Endothelial cell (in vitro differentiated cells): Measurements from ENCODE around the gene EIF3D. TPM values are rescaled to one million over a fixed set of nuclear protein-coding genes. Genes with fewer than 3 reads are reported as not detected.
A peak's percentile ranks its signal among the peaks of the same experiment; 100 is the strongest.

ENCODE experiments used
- DNase-seq: peaks from one replicate; pipeline ENCODE4 v3.0.0; 2021; ENCODE audit warnings: low spot score
- H3K27ac Mint-ChIP-seq: one replicate; pipeline ENCODE4 v1.8.0; 2021; ENCODE audit warnings: mixed read lengths, inconsistent platforms; ENCODE audit not compliant: unreplicated experiment
- H3K27me3 Mint-ChIP-seq: one replicate; pipeline ENCODE4 v1.8.0; 2021; ENCODE audit warnings: mild to moderate bottlenecking, moderate library complexity, mixed read lengths, inconsistent platforms; ENCODE audit not compliant: unreplicated experiment
- H3K36me3 Mint-ChIP-seq: one replicate; pipeline ENCODE4 v1.8.0; 2021; ENCODE audit warnings: mild to moderate bottlenecking, low read depth, mixed read lengths, inconsistent platforms; ENCODE audit not compliant: unreplicated experiment
- H3K4me1 Mint-ChIP-seq: one replicate; pipeline ENCODE4 v1.8.0; 2021; ENCODE audit warnings: mild to moderate bottlenecking, mixed read lengths, inconsistent platforms; ENCODE audit not compliant: unreplicated experiment
- H3K4me3 Mint-ChIP-seq: one replicate; pipeline ENCODE4 v1.8.0; 2021; ENCODE audit warnings: mild to moderate bottlenecking, mixed read lengths, inconsistent platforms; ENCODE audit not compliant: unreplicated experiment
- H3K9me3 Mint-ChIP-seq: one replicate; pipeline ENCODE4 v1.8.0; 2021; ENCODE audit warnings: mixed read lengths, inconsistent platforms; ENCODE audit not compliant: unreplicated experiment
- total RNA-seq: library from RNA; stranded (reverse); fragmentation: NEBNext Ultra II Directional; extraction: Animal tissue kit (Norgen Biotek cat#: 25700); gene quantifications from one replicate; pipeline ENCODE4 v1.2.1, GENCODE V29; 2021; ENCODE audit not compliant: unreplicated experiment
- TF ChIP-seq, protein P1 (sequence below): fragments of 200-600 bp; sonication (generic); IDR thresholded peaks from one replicate; pipeline ENCODE4 v1.5.0; 2021; ENCODE audit warnings: antibody characterized with exemption; ENCODE audit not compliant: unreplicated experiment

EIF3D gene
- total RNA-seq, 1 donor from 2014 or later: 189 TPM

DNA sequence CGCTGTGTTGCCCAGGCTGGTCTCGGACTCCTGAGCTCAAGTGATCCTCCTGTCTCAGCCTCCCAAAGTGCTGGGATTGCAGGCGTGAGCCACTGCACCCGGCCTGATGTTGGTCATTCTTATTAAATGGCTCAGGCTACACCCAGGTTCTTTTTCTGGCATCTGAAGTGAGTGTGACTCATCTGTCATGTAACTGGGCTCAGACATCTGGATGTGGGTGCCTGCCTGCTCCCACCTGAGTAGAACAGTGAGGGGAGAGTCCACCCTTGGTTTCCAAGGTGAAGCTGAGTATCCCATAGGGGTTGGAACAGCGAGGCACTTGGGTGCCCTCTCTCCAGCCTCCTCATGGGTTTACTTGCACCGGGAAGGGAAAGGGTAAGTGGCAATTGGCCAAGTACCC, 36.7 kb upstream of the EIF3D start:
- peaks cover 2% of the 10 kb centered on the region for H3K27me3 Mint-ChIP-seq
- H3K27ac Mint-ChIP-seq: no peak overlapping the region
- no peak for DNase-seq
- TF ChIP-seq, protein P1, sequence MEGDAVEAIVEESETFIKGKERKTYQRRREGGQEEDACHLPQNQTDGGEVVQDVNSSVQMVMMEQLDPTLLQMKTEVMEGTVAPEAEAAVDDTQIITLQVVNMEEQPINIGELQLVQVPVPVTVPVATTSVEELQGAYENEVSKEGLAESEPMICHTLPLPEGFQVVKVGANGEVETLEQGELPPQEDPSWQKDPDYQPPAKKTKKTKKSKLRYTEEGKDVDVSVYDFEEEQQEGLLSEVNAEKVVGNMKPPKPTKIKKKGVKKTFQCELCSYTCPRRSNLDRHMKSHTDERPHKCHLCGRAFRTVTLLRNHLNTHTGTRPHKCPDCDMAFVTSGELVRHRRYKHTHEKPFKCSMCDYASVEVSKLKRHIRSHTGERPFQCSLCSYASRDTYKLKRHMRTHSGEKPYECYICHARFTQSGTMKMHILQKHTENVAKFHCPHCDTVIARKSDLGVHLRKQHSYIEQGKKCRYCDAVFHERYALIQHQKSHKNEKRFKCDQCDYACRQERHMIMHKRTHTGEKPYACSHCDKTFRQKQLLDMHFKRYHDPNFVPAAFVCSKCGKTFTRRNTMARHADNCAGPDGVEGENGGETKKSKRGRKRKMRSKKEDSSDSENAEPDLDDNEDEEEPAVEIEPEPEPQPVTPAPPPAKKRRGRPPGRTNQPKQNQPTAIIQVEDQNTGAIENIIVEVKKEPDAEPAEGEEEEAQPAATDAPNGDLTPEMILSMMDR: no peak
- no peaks in the 10 kb centered on the region for H3K9me3 Mint-ChIP-seq
- no peaks in the 10 kb centered on the region for H3K36me3 Mint-ChIP-seq
- no peak overlapping the region for H3K4me3 Mint-ChIP-seq
- H3K4me1 Mint-ChIP-seq: peaks cover 18% of the 10 kb centered on the region

DNA sequence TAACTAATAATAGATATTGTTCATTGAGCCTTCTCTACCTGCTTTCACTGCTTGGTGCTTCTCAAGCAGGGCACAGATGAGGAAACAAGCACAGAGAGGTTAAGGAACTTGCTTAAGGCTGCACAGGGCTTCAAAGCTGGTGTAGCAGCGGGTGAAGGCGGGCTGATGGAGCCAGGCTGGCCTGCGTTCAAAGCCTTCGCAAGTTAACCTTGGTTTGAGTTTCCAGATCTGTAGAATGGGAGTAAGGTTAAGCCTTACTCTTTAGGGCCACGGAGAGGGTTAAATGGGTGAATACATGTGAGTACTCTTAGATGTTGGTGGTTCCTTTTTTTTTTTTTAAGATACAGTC, 36.2 kb upstream of the EIF3D start:
- no peak overlapping the region for H3K27ac Mint-ChIP-seq
- no peak overlapping the region for H3K4me3 Mint-ChIP-seq
- peaks cover 2% of the 10 kb centered on the region for H3K27me3 Mint-ChIP-seq
- peaks cover 18% of the 10 kb centered on the region for H3K4me1 Mint-ChIP-seq
- DNase-seq: no peak
- TF ChIP-seq, protein P1: no peak
- no peaks in the 10 kb centered on the region for H3K36me3 Mint-ChIP-seq
- H3K9me3 Mint-ChIP-seq: no peaks in the 10 kb centered on the region

DNA sequence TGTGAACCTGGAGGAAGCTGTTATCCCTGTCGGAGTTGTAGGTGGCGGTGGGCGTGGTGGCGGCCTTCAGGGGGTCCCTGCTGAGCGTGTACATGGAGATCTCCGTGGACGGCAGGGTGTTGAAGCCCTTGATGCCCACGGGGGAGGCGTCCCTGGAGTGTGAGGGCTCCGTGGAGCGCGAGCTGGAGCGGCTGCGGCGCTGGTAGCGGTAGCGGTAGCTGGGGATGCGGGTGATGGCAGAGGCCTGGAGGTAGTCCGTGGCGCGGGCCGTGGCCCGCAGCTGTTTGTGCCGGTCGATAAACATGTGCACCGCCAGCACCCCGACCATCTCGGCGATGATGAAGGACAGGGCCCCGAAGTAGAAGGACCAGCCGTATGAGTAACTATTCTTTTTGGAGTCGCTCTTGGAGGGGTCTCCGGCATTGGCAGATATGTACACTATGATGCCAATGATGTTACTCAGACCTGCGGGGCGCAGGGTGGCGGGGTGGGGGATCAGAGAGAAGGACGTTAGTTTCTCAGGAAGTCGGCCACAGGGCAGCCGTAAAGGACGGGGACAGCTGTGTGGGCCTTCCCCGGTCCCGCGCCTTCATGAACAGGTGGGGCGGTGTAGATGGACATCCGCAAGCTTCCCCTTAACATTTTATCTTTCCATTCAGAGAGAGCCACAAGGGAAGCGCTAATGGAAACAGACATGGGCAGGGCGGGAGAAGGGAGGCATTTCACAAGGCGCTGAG, 35.6 kb upstream of the EIF3D start:
- Mint-ChIP-seq H3K9me3 (no peaks in the 10 kb centered on the region), H3K27ac (no peak overlapping the region), H3K27me3 (peaks cover 2% of the 10 kb centered on the region), H3K36me3 (no peaks in the 10 kb centered on the region), H3K4me3 (no peak overlapping the region), H3K4me1 (peaks cover 13% of the 10 kb centered on the region)
- DNase-seq: no peak
- TF ChIP-seq, protein P1: no peak

DNA sequence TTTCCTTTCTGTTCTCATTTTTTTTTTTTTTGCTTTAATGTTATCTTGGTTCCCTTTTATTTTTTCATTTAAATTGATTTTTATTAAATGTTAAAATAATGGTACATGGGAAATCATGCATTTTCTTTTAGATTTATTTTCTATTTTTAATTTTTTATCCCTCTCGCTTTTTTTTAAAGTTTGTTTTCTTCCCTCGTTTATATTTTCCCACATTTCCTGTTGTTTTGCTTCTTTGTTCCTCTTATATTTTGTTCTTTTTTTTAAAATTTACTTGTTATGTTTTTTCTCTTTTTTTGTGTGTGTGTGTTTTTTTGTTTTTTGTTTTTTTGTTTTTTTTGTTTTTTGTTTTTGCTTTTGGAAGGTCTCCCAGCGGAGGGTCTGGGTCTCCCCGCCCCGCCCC, 34.9 kb upstream of the EIF3D start:
- Mint-ChIP-seq H3K4me3 (no peak overlapping the region), H3K9me3 (no peaks in the 10 kb centered on the region), H3K27ac (peak overlapping the region; percentile 15), H3K4me1 (peaks cover 13% of the 10 kb centered on the region), H3K27me3 (peaks cover 2% of the 10 kb centered on the region), H3K36me3 (no peaks in the 10 kb centered on the region)
- DNase-seq: no peak
- TF ChIP-seq, protein P1: no peak

DNA sequence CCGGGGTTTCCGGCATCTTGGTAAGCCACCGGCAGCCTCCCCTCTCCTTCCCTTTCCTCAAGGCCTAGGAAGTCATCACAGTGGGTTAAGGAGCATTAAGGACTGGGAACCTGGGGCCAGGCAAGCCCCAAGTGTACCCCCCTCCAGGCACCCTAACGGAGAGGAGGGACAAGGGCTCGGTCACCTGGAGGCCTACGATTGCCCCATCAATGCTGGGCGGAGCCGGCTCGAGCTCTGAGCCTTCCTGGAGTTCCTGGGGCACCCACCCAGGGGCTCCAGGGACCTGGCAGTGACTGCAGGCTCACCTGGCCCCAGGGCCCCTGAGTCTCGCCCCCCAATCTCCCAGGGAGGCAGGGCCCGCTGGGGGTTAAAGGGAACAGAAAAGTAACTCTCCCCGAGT, 34.5 kb upstream of the EIF3D start:
- Mint-ChIP-seq H3K36me3 (no peaks in the 10 kb centered on the region), H3K9me3 (no peaks in the 10 kb centered on the region), H3K4me1 (peaks cover 13% of the 10 kb centered on the region), H3K27me3 (peaks cover 2% of the 10 kb centered on the region), H3K27ac (no peak overlapping the region), H3K4me3 (no peak overlapping the region)
- TF ChIP-seq, protein P1: no peak
- DNase-seq: no peak
